HG03442 (cell line): ENCODE data around the gene TPM2.

Experiments used
- ATAC-seq: cut with Tn5 transposase; IDR thresholded peaks from one replicate; pipeline ENCODE4 v1.9.1; 2021; ENCODE audit warnings: mild to moderate bottlenecking, moderate library complexity; ENCODE audit not compliant: unreplicated experiment

Gene TPM2

GRCh38 chr9:35689542-35690293, at the start of gene TPM2:
Gene TPM2, minus strand, starts transcription at chr9:35689925. Its CDS starts 108 bp downstream, at chr9:35689817.
- ATAC-seq: no peak

- no peak for ATAC-seq
Measured at GRCh38 chr9:35738924-35739323, 49.2 kb upstream of the TPM2 start.

- ATAC-seq: no peak
Measured at GRCh38 chr9:35738186-35738585, 48.5 kb upstream of the TPM2 start.

- ATAC-seq: no peak
Measured at GRCh38 chr9:35737143-35737542, 47.4 kb upstream of the TPM2 start.

- ATAC-seq: no peak
Measured at GRCh38 chr9:35736201-35736633, 46.5 kb upstream of the TPM2 start.

- no peak for ATAC-seq
Measured at GRCh38 chr9:35734096-35734495, 44.4 kb upstream of the TPM2 start.

- ATAC-seq: no peak
Measured at GRCh38 chr9:35732800-35733541, 43.2 kb upstream of the TPM2 start.

GRCh38 chr9:35732185-35732799, 42.6 kb upstream of the TPM2 start, which contains the start of the genes CREB3 and TLN1:
Gene CREB3, plus strand, starts transcription at chr9:35732666. Its CDS starts 107 bp downstream, at chr9:35732773.
Gene TLN1, minus strand, starts transcription at chr9:35732195. Its CDS starts 6,501 bp downstream, at chr9:35725694.
- ATAC-seq: peak; percentile 79

GRCh38 chr9:35731415-35732184, 41.9 kb upstream of the TPM2 start:
- no peak for ATAC-seq

GRCh38 chr9:35730486-35730854, 40.7 kb upstream of the TPM2 start:
- ATAC-seq: no peak

- ATAC-seq: no peak
Measured at GRCh38 chr9:35729700-35730485, 40.2 kb upstream of the TPM2 start.

GRCh38 chr9:35729101-35729500, 39.4 kb upstream of the TPM2 start:
- ATAC-seq: no peak

GRCh38 chr9:35728041-35728971, 38.6 kb upstream of the TPM2 start:
- ATAC-seq: no peak

GRCh38 chr9:35727676-35728040, 37.9 kb upstream of the TPM2 start:
- ATAC-seq: no peak

GRCh38 chr9:35726931-35727330, 37.2 kb upstream of the TPM2 start:
- no peak for ATAC-seq

GRCh38 chr9:35725362-35725761, 35.6 kb upstream of the TPM2 start:
- ATAC-seq: no peak

- no peak for ATAC-seq
Measured at GRCh38 chr9:35723908-35724307, 34.2 kb upstream of the TPM2 start.

- no peak for ATAC-seq
Measured at GRCh38 chr9:35723426-35723825, 33.7 kb upstream of the TPM2 start.

GRCh38 chr9:35719546-35719945, 29.8 kb upstream of the TPM2 start:
- no peak for ATAC-seq
